GM12872 (cell line): Measurements from ENCODE around the gene ZBTB12.

ENCODE experiments used
- TF ChIP-seq, protein P1 (sequence below): IDR thresholded peaks from 3 replicates; pipeline ENCODE4 v1.5.1; 2011; ENCODE audit warnings: low read depth, mild to moderate bottlenecking, low read length, moderate library complexity; ENCODE audit not compliant: insufficient read depth

Gene ZBTB12

DNA sequence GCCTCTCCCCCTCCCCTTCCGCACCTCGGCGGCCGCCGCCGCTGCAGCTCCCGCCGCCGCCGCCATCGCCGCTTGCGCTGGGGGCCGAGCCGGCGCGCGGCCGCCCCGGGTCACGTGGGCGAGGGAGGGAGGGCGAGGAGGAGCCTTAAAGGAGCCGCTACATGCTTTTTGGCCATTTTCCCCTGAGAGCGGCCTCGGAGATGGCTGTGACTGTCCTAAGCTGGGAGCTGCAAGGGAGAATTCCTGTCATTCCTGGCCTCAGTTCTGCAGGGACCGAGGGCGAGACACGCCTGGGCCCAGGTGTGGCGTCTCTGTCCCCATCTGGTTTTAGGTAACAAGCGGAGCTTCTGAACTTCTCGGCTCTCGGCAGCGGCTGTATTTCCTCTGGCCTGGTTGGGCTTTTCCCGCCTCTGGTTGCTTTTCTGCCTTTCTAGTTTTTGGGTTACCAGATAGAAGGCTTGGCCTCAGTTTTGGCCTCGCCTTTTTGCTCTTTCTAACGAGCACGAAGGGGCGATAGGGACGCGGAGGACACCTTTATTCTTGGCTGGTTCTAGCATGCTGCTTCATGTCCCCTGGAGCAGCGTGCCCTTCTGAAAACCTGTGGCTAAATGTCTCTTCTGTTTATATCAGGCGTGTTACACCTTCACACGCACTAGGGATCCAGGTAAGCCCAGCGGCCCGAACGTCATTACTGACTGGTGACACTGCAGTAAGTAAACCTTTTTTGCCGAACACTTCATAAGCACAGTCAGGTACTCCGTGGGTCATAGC is 4.1 kb downstream of the ZBTB12 start, which contains the start of gene EHMT2:
EHMT2 (minus strand) TSS at position 87 of the 771 bp plus-strand sequence; CDS start at position 66, 21 bp downstream.
- TF ChIP-seq, protein P1, sequence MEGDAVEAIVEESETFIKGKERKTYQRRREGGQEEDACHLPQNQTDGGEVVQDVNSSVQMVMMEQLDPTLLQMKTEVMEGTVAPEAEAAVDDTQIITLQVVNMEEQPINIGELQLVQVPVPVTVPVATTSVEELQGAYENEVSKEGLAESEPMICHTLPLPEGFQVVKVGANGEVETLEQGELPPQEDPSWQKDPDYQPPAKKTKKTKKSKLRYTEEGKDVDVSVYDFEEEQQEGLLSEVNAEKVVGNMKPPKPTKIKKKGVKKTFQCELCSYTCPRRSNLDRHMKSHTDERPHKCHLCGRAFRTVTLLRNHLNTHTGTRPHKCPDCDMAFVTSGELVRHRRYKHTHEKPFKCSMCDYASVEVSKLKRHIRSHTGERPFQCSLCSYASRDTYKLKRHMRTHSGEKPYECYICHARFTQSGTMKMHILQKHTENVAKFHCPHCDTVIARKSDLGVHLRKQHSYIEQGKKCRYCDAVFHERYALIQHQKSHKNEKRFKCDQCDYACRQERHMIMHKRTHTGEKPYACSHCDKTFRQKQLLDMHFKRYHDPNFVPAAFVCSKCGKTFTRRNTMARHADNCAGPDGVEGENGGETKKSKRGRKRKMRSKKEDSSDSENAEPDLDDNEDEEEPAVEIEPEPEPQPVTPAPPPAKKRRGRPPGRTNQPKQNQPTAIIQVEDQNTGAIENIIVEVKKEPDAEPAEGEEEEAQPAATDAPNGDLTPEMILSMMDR, result no peak; the same call in 2 of the 3 replicates

DNA sequence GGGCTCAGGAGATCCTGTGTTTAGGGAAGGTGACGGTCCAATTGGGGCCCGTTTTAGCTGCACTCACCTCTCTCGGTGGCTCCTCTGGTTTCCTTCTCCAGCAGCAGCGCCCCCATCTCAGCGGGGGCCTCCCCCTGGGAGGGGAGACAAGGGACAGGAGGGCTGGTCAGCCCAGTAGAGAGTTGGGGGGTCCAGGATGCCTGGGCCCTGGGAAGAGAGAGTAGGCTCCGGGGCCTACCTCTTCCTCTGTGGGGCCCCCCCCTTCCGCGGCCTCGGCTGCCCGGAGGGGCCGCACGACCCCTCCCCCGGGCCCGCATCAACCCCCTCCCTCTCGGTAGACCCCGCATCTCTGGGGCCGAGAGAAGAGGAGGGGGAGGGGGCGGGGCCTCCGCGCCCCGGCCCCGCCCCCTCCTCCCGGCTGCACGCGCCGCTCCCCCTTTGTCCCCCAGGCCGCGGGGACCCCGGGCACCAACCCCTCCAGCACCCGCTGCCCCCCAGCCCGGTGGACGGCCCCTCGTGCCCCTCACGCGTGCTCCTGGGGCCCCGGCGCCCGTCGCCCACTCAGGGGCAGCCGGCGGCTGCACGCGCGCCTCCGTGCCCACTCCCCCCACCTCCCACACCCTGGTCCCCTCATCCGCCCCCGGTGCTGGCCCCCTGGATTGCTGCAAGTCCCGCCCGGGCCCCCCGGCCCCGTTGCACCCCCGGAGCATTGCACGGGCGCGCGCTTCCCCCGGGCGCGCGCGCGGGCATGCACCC is 4.9 kb downstream of the ZBTB12 start:
- TF ChIP-seq, protein P1, result no peak

DNA sequence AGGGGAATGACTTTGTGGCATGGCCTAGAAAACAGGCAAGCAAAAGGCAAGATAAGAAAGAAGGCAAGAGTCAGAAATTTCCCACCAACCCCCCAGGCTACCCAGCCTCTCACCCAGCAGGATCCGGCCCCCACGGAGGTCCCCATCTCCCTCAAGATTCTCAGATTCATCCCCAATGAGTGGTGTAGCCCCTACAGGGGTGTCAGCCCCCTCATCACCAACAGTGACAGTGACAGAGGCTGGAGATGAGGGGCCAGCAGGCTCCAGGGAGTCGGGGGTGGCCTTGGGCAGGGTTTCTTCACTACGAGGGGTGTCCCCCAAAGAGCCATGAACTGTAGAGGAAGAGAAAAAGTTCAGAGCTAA is 5.4 kb downstream of the ZBTB12 start:
- TF ChIP-seq, protein P1, result no peak

DNA sequence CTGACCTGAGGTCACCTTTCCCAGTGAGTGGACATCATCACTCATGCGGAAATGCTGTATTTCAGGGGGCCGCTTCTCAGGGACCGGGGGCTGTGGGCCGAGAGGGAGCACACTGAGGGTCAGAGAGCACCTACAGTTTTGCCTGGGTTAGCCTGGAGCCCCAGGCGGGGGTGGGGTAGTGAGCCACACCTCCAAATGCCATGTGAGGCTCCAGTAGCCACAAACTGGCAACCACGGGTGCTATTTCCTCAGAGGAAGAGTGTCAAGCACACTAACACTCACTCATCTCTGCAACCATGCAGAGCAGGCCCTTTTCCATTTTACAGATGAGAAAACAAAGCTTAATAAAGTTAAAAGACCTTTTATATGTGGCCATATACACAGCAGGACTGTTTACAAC is 9.1 kb downstream of the ZBTB12 start:
- TF ChIP-seq, protein P1, result no peak

DNA sequence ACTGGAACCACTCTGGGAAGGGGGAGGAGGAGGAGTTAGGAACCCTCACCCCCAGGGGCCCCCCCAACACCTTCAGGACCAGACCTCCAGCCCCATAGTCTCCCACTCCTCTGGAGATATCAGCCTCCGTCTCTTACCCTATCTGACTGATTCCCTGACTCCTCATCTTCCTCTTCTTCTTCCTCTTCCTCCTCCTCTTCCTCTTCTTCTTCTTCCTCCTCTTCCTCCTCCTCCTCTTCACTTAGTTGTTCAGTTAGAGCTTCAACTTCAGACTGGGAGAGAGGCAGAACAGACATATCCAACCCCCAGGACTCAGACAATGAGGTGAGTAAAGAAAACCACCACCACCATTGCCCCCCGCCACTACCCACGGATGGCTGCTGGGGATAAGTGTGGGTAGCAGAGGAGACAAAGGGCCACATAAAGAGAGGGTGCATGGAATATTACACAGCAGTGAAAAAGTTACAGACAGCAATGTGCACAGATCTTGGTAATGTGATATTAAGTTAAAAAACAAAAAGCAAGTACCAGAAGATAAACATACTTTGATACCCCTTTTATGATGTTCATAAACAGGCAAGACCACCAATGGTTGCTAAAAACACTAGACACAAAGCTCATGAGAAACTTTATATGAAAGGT is 12.4 kb downstream of the ZBTB12 start:
- TF ChIP-seq, protein P1, result no peak

DNA sequence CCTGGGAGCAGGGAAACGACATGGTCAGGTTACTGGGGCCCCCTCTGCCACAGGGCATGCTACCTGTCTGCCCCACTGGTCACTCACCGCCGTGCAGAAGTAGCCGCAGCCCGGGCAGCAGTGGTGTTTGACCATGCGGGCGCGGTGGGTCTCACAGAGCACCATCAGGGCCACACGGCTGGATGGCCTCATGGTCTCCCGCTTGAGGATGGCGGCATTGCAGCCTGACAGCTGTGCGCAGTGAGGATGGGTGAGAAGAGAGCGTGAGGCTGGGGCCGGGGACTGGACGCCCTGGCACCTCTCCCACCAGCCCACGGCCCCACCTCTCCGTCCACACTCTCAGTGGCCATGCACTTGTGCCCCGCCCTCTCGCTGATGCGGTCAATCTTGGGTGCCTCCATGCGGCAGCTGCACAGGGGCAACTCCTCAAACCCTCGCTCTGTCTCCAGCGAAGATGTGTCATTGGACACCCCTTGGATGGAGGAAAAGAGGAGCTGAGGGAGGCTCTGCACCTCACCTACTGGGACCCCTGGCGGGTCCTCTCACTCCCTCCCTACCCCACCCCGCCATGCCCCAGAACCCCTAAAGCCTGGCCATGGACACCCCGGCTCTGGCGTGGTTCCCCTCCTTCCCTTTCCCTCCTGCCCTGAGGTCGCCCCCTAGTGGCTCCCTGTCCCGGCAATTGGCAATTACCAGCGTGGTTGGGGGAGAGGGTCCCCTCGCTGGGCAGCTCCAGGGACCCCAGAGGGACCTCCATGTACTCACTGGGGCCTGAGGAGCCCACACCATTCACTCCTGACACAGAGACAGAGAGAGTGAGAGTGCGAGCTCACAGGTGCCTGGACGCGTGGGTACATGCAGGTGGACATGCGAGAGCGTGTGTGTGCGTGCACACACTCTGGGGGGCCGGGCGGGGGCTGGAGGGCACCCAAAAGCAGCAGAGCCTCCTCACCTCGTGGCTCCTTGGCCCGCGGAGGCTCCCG is 13.3 kb downstream of the ZBTB12 start:
- TF ChIP-seq, protein P1, result peak; percentile 81
